SK-N-SH (cell line): ENCODE results near the gene FAM216A. TPM values are rescaled to one million over a fixed set of nuclear protein-coding genes. Genes with fewer than 3 reads are reported as not detected.

Experiments
- CTCF ChIA-PET: fragments of 300-600, 350-600 bp; formaldehyde crosslinking; extraction: SDS; loops from one replicate; lab custom pipeline; 2021; lab: Yijun Ruan, JAX
- POLR2A ChIA-PET: fragments of 350-600 bp; sonication (Branson Sonifier 250); formaldehyde crosslinking; extraction: SDS; loops from one replicate; lab custom pipeline; 2020; ENCODE audit warnings: antibody characterized with exemption, inconsistent platforms; lab: Yijun Ruan, JAX
- DNase-seq: peaks from one replicate; pipeline ENCODE4 v3.0.0; 2012
- H2AFZ ChIP-seq: fragments of 200-600 bp; sonication (generic); 2 replicates; pipeline ENCODE4 v1.8.1; 2016; ENCODE audit warnings: antibody characterized with exemption, mild to moderate bottlenecking, low read depth
- H3F3A ChIP-seq: fragments of 200-600 bp; sonication (generic); replicated peaks from 2 replicates; pipeline ENCODE3; 2016; ENCODE audit warnings: antibody characterized with exemption, mild to moderate bottlenecking; ENCODE audit not compliant: insufficient read depth
- H3K27ac ChIP-seq, 2 experiments: fragments of 200-500 bp in 1 of 2; fragments of 200-600 bp in 1 of 2; sonication (Bioruptor generic) in 1 of 2; sonication (generic), shearing (Covaris generic) in 1 of 2; 2 replicates each; pipeline versions ENCODE4 v1.5.1 to v1.6.1; 2014 to 2016; ENCODE audit warnings: low read depth in 2 of 2, inconsistent platforms in 1 of 2, low read length in 1 of 2, mild to moderate bottlenecking in 1 of 2, mixed read lengths in 1 of 2
- H3K27me3 ChIP-seq: fragments of 200-600 bp; sonication (generic), shearing (Covaris generic); 2 replicates; pipeline ENCODE4 v1.6.1; 2016; ENCODE audit warnings: mixed run types; ENCODE audit not compliant: insufficient read depth
- H3K36me3 ChIP-seq, 2 experiments: fragments of 200-500 bp in 1 of 2; fragments of 200-600 bp in 1 of 2; sonication (Bioruptor generic) in 1 of 2; sonication (generic) in 1 of 2; replicated peaks in 1 of 2; 2 replicates each; pipeline versions ENCODE3 to v1.5.1; 2014 to 2016; ENCODE audit warnings: low read length in 1 of 2, mild to moderate bottlenecking in 1 of 2; ENCODE audit not compliant: insufficient read depth in 2 of 2, control insufficient read depth in 1 of 2
- H3K4me1 ChIP-seq, 2 experiments: fragments of 200-500 bp in 1 of 2; fragments of 200-600 bp in 1 of 2; sonication (Bioruptor generic) in 1 of 2; sonication (generic), shearing (Covaris generic) in 1 of 2; 2 replicates each; pipeline versions ENCODE4 v1.5.1 to v1.6.1; 2014 to 2016; ENCODE audit warnings: low read depth in 1 of 2, low read length in 1 of 2, mixed run types in 1 of 2; ENCODE audit not compliant: insufficient read depth in 2 of 2, control insufficient read depth in 1 of 2
- H3K4me2 ChIP-seq: fragments of 200-600 bp; sonication (generic), shearing (Covaris generic); 2 replicates; pipeline ENCODE4 v1.6.1; 2017; ENCODE audit warnings: mixed run types
- H3K4me3 ChIP-seq, 2 experiments: fragments of 200-500 bp in 1 of 2; fragments of 200-600 bp in 1 of 2; sonication (Bioruptor generic) in 1 of 2; sonication (generic), shearing (Covaris generic) in 1 of 2; 2 replicates each; pipeline versions ENCODE4 v1.5.1 to v1.8.1; 2014 to 2016; ENCODE audit warnings: low read depth in 2 of 2, inconsistent platforms in 1 of 2, low read length in 1 of 2, mild to moderate bottlenecking in 1 of 2, mixed read lengths in 1 of 2, moderate library complexity in 1 of 2
- H3K79me2 ChIP-seq: fragments of 200-600 bp; sonication (generic); 2 replicates; pipeline ENCODE4 v1.8.1; 2017; ENCODE audit warnings: mild to moderate bottlenecking; ENCODE audit not compliant: insufficient read depth
- H3K9ac ChIP-seq: fragments of 200-600 bp; sonication (generic); 2 replicates; pipeline ENCODE4 v1.6.1; 2017; ENCODE audit warnings: mixed run types
- H3K9me2 ChIP-seq: fragments of 200-600 bp; sonication (generic); 2 replicates; pipeline ENCODE4 v1.6.1; 2017; ENCODE audit warnings: mixed run types
- H3K9me3 ChIP-seq: fragments of 200-600 bp; sonication (generic); 2 replicates; pipeline ENCODE4 v1.6.1; 2017; ENCODE audit warnings: mixed run types, mild to moderate bottlenecking, moderate library complexity
- H4K20me1 ChIP-seq: fragments of 200-600 bp; sonication (generic); 2 replicates; pipeline ENCODE4 v1.6.1; 2017; ENCODE audit warnings: mild to moderate bottlenecking, mixed run types; ENCODE audit not compliant: insufficient read depth
- CTCF ChIP-seq: fragments of 200-600 bp; sonication (generic); IDR thresholded peaks from 2 replicates; pipeline ENCODE4 v1.6.1; 2017; ENCODE audit warnings: antibody characterized with exemption, mild to moderate bottlenecking, moderate library complexity
- EP300 ChIP-seq, 2 experiments: IDR thresholded peaks; 2 replicates each; pipeline versions ENCODE4 v1.4.0 to v1.6.1; 2012; ENCODE audit warnings: borderline replicate concordance in 1 of 2, low read depth in 1 of 2, low read length in 1 of 2
- EZH2phosphoT487 ChIP-seq: fragments of 200-600 bp; sonication (generic); IDR thresholded peaks from 2 replicates; pipeline ENCODE4 v1.6.1; 2017; ENCODE audit warnings: low read depth, mixed run types, mild to moderate bottlenecking, antibody characterized with exemption, moderate library complexity, borderline replicate concordance
- GATA2 ChIP-seq: sonication (generic); formaldehyde crosslinking; IDR thresholded peaks from 2 replicates; pipeline ENCODE4 v1.5.0; 2020; ENCODE audit warnings: mild to moderate bottlenecking, missing genetic modification reagents
- MAX ChIP-seq: IDR thresholded peaks from 2 replicates; pipeline ENCODE4 v1.4.0; 2012; ENCODE audit warnings: low read depth
- NFIC ChIP-seq: IDR thresholded peaks from 2 replicates; pipeline ENCODE4 v1.4.0; 2012; ENCODE audit warnings: borderline replicate concordance
- PBX3 ChIP-seq: IDR thresholded peaks from 2 replicates; pipeline ENCODE4; 2012
- RAD21 ChIP-seq: IDR thresholded peaks from 2 replicates; pipeline ENCODE4 v1.6.1; 2012; ENCODE audit warnings: mild to moderate bottlenecking, low read length
- RCOR1 ChIP-seq: fragments of 150-350 bp; IDR thresholded peaks from 2 replicates; pipeline ENCODE4 v1.6.1; 2017; ENCODE audit warnings: antibody characterized with exemption, low read length
- SIN3A ChIP-seq: IDR thresholded peaks from 2 replicates; pipeline ENCODE4 v1.6.1; 2012; ENCODE audit warnings: low read depth, mild to moderate bottlenecking, low read length, moderate library complexity, borderline replicate concordance
- TCF12 ChIP-seq: IDR thresholded peaks from 2 replicates; pipeline ENCODE4 v1.4.0; 2012
- USF1 ChIP-seq: IDR thresholded peaks from 2 replicates; pipeline ENCODE4 v1.4.0; 2012; ENCODE audit warnings: low read depth, borderline replicate concordance
- USF2 ChIP-seq: fragments of 150-350 bp; IDR thresholded peaks from 2 replicates; pipeline ENCODE4 v1.6.1; 2017; ENCODE audit warnings: antibody characterized with exemption, low read length, low read depth, borderline replicate concordance
- YY1 ChIP-seq: IDR thresholded peaks from 2 replicates; pipeline ENCODE4 v1.4.0; 2012; ENCODE audit warnings: low read depth, mild to moderate bottlenecking
- ZBTB33 ChIP-seq: IDR thresholded peaks from 2 replicates; pipeline ENCODE4 v1.4.0; 2012; ENCODE audit warnings: low read depth, borderline replicate concordance
- WGBS: methylation state at CpG from one replicate; pipeline ENCODE4 v1.1.6; 2017; ENCODE audit warnings: low lambda C conversion rate; 5-methylcytosine and 5-hydroxymethylcytosine counted together
- polyA plus RNA-seq, 3 experiments: library from polyadenylated mRNA; depleted of rRNA; stranded (reverse); fragments of >200 nt; gene quantifications; 2 replicates each; pipeline ENCODE4 v1.2.3, GENCODE V29; 2012

FAM216A gene
- polyA plus RNA-seq, 1 of the 3 experiments (the other 2 are of a cell fraction): 29.8 TPM

- no peak for TF ChIP-seq CTCF
- TF ChIP-seq GATA2: no peak
Measured at GRCh38 chr12:110508071-110508586, 39.5 kb downstream of the FAM216A start (continued).

- no peak for TF ChIP-seq ZBTB33
- no peak for TF ChIP-seq RCOR1
- no peak for TF ChIP-seq YY1
- no peak for TF ChIP-seq RAD21
- TF ChIP-seq GATA2: no peak
- no peak for TF ChIP-seq EP300 (IDR thresholded peaks at IDR 0.05; ENCODE audit: borderline replicate concordance in 1 of 2, low read depth in 1 of 2, low read length in 1 of 2)
- Histone ChIP-seq H3K4me3 (no peak overlapping the region), H2AFZ (no peak overlapping the region), H3K27ac (no peak overlapping the region), H3F3A (no peaks in the 10 kb centered on the region), H4K20me1 (no peaks in the 10 kb centered on the region), H3K36me3 (no peaks in the 10 kb centered on the region), H3K9ac (no peak overlapping the region), H3K4me1 (no peaks in the 10 kb centered on the region), H3K79me2 (no peaks in the 10 kb centered on the region), H3K9me3 (no peaks in the 10 kb centered on the region), H3K9me2 (no peaks in the 10 kb centered on the region), H3K27me3 (no peaks in the 10 kb centered on the region), H3K4me2 (no peak overlapping the region)
- CTCF ChIA-PET: interaction anchor here (0.6 to 4.3 kb wide), 8 partner anchors 38 to 374 kb away, joined by 3 to 55 read pairs (median 4); partner anchors contain the start of genes ARPC3, FAM216A and GPN3
- DNase-seq: no peak
- 78% methylated on average over 6 of the region's 6 CpGs for WGBS
- POLR2A ChIA-PET: no interaction called here
Measured at GRCh38 chr12:110513842-110514241, 45.2 kb downstream of the FAM216A start.

GRCh38 chr12:110514363-110514762 lies 45.7 kb downstream of the FAM216A start:
- WGBS: 58% methylated on average over 1 of the region's 1 CpG
- no peaks in the 10 kb centered on the region for H3K36me3 ChIP-seq
- ChIA-PET POLR2A (no interaction called here), CTCF (interaction anchor here (0.6 to 4.3 kb wide), 7 partner anchors 38 to 374 kb away, joined by 3 to 55 read pairs (median 4); partner anchors contain the start of genes ARPC3, FAM216A and GPN3)
- H3K9me2 ChIP-seq: no peaks in the 10 kb centered on the region
- no peak overlapping the region for H3K27ac ChIP-seq
- H3K4me2 ChIP-seq: no peak overlapping the region
- no peaks in the 10 kb centered on the region for H3K79me2 ChIP-seq
- no peaks in the 10 kb centered on the region for H3K9me3 ChIP-seq
- H3K4me1 ChIP-seq: no peaks in the 10 kb centered on the region
- H3K27me3 ChIP-seq: no peaks in the 10 kb centered on the region
- no peak overlapping the region for H2AFZ ChIP-seq
- no peak for DNase-seq
- H3F3A ChIP-seq: no peaks in the 10 kb centered on the region
- no peak overlapping the region for H3K9ac ChIP-seq
- H3K4me3 ChIP-seq: no peak overlapping the region
- H4K20me1 ChIP-seq: no peaks in the 10 kb centered on the region
- no peak for TF ChIP-seq NFIC
- no peak for TF ChIP-seq PBX3
- no peak for TF ChIP-seq USF1
- no peak for TF ChIP-seq CTCF
- TF ChIP-seq YY1: no peak
- no peak for TF ChIP-seq EZH2phosphoT487
- no peak for TF ChIP-seq MAX
- no peak for TF ChIP-seq TCF12
- no peak for TF ChIP-seq USF2
- TF ChIP-seq SIN3A: no peak
